ENCODE measurements around the gene GAREM1. TPM values are rescaled to one million over a fixed set of nuclear protein-coding genes. Genes with fewer than 3 reads are reported as not detected.

Gene GAREM1
- total RNA-seq, 1 experiment from 2014 or later = 11.1 TPM

DNA sequence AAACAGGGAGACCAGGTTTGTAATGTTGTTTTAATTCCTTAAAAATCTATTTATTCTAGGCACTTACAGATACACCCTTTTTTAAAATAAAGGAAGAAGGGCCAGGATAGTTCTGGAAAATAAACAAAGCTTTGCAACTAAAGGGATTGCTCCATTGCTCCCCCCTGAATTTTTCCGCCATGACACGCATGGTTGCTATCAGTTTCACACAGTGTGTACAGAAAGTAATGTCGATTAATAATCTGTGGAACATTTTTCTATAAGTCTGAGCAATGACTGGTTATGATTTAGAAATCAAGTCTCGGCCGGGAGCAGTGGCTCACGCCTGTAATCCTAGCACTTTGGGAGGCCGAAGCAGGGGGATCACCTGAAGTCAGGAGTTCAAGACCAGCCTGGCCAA, 90.8 kb downstream of the GAREM1 start:
- Histone ChIP-seq H3K9me2 (ENCODE audit: insufficient read depth) (no peaks in the 10 kb centered on the region), H3K79me2 (ENCODE audit: insufficient read depth, low read length) (no peaks in the 10 kb centered on the region), H2AFZ (ENCODE audit: low read depth, low read length, poor library complexity, severe bottlenecking) (no peak overlapping the region), H3K9me3 (ENCODE audit: control insufficient read depth in 1 of 2, insufficient read depth in 1 of 2, low read depth in 1 of 2, low read length in 2 of 2) (no peaks in the 10 kb centered on the region), H3K9ac (ENCODE audit: low read length) (no peak overlapping the region), H3K4me3 (replicated peaks in 1 of 2; ENCODE audit: low read depth in 1 of 2, low read length in 2 of 2) (no peak overlapping the region), H3K4me1 (ENCODE audit: control insufficient read depth in 1 of 2, insufficient read depth in 2 of 2, low read length in 2 of 2) (peaks cover 3 to 30% of the 10 kb centered on the region in 2 experiments), H3K27me3 (ENCODE audit: insufficient read depth, low read length) (no peaks in the 10 kb centered on the region), H3K27ac (ENCODE audit: low read depth, low read length) (no peak overlapping the region), H3K4me2 (ENCODE audit: low read length) (no peak overlapping the region), H3K36me3 (ENCODE audit: control insufficient read depth in 1 of 2, insufficient read depth in 2 of 2, low read length in 2 of 2) (no peaks in the 10 kb centered on the region), H4K20me1 (ENCODE audit: insufficient read depth) (no peaks in the 10 kb centered on the region)
- TF ChIP-seq ZFX (IDR thresholded peaks at IDR 0.05) = no peak
- TF ChIP-seq ZBTB33 (IDR thresholded peaks at IDR 0.05; ENCODE audit: extremely low read depth, insufficient replicate concordance, low read length) = no peak
- TF ChIP-seq YY1 (IDR thresholded peaks at IDR 0.05; ENCODE audit: extremely low read depth, insufficient replicate concordance, low read depth, low read length) = no peak
- TF ChIP-seq, protein P1, sequence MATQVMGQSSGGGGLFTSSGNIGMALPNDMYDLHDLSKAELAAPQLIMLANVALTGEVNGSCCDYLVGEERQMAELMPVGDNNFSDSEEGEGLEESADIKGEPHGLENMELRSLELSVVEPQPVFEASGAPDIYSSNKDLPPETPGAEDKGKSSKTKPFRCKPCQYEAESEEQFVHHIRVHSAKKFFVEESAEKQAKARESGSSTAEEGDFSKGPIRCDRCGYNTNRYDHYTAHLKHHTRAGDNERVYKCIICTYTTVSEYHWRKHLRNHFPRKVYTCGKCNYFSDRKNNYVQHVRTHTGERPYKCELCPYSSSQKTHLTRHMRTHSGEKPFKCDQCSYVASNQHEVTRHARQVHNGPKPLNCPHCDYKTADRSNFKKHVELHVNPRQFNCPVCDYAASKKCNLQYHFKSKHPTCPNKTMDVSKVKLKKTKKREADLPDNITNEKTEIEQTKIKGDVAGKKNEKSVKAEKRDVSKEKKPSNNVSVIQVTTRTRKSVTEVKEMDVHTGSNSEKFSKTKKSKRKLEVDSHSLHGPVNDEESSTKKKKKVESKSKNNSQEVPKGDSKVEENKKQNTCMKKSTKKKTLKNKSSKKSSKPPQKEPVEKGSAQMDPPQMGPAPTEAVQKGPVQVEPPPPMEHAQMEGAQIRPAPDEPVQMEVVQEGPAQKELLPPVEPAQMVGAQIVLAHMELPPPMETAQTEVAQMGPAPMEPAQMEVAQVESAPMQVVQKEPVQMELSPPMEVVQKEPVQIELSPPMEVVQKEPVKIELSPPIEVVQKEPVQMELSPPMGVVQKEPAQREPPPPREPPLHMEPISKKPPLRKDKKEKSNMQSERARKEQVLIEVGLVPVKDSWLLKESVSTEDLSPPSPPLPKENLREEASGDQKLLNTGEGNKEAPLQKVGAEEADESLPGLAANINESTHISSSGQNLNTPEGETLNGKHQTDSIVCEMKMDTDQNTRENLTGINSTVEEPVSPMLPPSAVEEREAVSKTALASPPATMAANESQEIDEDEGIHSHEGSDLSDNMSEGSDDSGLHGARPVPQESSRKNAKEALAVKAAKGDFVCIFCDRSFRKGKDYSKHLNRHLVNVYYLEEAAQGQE (IDR thresholded peaks at IDR 0.05; ENCODE audit: low read depth) = no peak
- no peak for TF ChIP-seq SRF (IDR thresholded peaks at IDR 0.05; ENCODE audit: low read depth)
- TF ChIP-seq CTCF (IDR thresholded peaks at IDR 0.05 in 2 of 3, conservative IDR thresholded peaks at IDR 0.05 in 1 of 3; ENCODE audit: borderline replicate concordance in 1 of 3, insufficient read depth in 1 of 3, low read depth in 2 of 3, low read length in 2 of 3) = no peak
- no peak for TF ChIP-seq ATF3 (IDR thresholded peaks at IDR 0.05)
- intact Hi-C loops (cut with micrococcal nuclease) = loop anchor here (5.0 kb wide), 1 partner anchor 87 kb away; no protein-coding TSS in a partner anchor
- ChIA-PET RAD21 (ENCODE audit: low non-redundant PET in 1 of 2, low total read pairs in 2 of 2, uncharacterized antibody in 2 of 2, unreplicated experiment in 2 of 2) (no interaction called here), POLR2A (interaction anchor here (0.7 kb wide), 1 partner anchor 274 kb away, joined by 3 read pairs; no protein-coding TSS in a partner anchor), CTCF (no interaction called here)
- no TSS peak for BruUV-seq (replicated peaks)
- DNase-seq (ENCODE audit: low read depth, low spot score) (no peak), ATAC-seq (no peak)

All from HCT116 (cell line).